NCI-H1092 treated with DMSO at 0.1 percent for 48 hours (cell line): ENCODE results near the gene RIN3.
A peak's percentile ranks its signal among the peaks of the same experiment; 100 is the strongest.
"Not testable (repeated sequence)": the region's sequence is repeated elsewhere in the genome, so short reads cannot be mapped to it uniquely, and the experiment has no call there.

Source experiments
- DNase-seq: peaks from one replicate; lab custom pipeline; 2025; lab: John Stamatoyannopoulos, UW

RIN3 gene

DNA sequence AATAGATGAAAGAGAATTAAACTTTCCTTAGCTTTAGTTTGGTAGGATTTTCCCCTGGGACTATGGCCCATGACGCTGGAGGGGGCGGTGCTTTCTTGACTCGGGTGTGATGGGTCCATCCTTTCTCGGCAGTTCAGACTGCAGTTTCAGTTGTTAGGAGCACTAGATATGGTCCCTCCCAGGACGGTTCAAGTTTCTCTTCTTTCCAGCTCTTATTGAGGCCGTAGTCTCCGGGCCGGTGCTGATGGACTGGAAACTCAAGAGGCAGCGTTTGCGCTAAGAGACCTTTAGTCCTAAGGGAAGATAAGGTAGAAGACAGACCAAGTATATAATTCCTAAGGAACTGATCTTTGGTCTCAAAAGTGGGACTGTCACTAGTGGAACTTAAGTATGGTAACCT lies 111.2 kb downstream of the RIN3 start:
- no peak for DNase-seq

DNA sequence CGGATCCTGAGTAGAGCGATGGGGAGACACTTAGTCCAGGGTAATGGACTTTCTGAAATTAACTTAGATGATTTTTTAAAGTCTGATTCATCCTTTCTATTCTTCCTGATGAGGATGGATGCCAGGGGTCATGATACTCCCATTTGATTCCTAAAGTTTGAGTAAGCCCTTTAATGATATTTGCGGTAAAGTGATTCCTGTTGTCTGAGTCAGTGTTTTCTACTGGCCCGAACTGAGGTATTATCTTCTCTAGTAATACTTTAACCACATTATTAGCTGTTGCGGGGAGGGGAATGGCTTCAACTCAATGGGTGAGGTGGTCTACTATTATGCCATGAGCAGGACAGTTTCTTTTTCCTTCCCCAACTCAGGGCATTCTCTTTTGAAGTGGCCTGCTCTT lies 111.6 kb downstream of the RIN3 start:
- no peak for DNase-seq

DNA sequence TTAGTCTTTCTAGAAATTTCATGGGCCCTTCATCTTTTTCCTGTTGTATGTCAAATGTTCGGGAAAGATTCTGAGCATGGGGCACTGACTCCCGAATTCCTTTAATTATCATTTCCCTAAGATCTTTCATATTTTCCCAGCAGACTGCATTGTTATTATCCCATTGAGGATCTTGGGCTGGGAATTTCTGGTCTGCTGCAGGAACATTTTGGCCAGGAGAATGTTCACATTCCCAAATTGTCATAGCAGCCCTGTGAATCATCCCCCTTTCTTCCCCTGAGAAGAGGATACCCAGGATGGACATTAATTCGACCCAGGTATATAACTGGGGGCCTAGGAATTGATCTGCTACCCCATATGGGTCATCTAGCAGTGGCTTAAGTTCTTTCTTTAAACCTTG lies 112.5 kb downstream of the RIN3 start:
- DNase-seq: no peak

GRCh38 chr14:92627707-92628215 lies 114.2 kb downstream of the RIN3 start:
- DNase-seq: no peak

- DNase-seq: no peak
These were observed 115.1 kb downstream of the RIN3 start for GRCh38 chr14:92628636-92629035.

GRCh38 chr14:92630367-92630766 lies 116.8 kb downstream of the RIN3 start:
- DNase-seq: no peak

DNA sequence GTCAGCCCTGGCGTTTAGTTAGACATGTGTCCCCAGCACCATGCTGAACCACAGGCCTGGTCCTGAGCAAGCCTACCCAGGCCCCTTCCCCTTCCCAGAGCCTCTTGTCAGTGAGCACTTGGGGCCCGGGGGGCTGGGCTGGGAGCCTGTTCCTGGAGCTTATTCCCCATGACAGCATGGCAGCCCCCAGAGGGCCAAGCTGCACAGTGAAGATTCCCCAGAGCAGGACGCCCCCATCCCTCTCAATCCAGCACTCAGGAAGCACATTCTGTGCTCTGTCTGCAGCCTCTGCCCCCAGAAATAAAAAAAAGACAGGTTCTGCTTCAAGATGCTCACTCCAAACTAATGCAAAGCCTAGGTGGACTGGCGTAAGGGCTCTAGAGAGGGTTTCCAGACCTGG lies 117.5 kb downstream of the RIN3 start:
- no peak for DNase-seq

DNA sequence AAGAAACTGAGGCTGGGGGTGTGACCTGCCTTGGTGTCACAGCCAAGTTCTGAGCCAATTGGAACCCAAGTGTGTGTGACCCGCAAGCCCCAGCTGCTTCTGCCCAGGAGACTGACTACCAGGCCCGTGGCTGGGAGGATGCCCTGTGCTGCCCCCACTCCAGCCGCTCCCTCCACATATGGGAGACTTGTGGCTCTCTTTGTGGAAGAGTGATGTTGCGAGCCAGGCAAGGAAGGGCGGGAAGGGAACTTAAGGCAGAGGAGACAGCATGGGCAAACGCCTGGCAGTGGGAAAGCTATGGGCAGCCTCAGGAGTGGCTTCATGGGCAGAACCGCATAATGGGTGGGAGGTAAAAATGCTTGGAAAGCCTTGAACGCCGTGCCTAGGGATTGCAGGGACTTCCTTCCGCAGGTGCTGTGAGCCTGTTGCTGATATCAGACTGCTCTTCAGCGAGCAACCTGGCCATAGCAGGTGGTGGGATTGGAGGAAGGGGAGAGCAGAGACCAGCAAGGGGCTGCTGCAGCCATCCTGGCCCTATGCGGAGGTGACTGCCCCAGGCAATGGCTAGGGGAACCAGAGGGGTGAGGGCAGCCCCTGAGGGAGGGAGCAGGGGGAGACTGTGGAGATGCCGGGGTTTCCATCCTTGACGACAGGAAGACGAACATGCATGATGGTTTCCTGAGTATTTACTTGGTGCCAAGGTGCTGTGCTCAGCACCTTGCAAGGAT lies 119.1 kb downstream of the RIN3 start:
- DNase-seq: no peak

- DNase-seq: no peak
These were observed 119.7 kb downstream of the RIN3 start for GRCh38 chr14:92633274-92633616.

DNA sequence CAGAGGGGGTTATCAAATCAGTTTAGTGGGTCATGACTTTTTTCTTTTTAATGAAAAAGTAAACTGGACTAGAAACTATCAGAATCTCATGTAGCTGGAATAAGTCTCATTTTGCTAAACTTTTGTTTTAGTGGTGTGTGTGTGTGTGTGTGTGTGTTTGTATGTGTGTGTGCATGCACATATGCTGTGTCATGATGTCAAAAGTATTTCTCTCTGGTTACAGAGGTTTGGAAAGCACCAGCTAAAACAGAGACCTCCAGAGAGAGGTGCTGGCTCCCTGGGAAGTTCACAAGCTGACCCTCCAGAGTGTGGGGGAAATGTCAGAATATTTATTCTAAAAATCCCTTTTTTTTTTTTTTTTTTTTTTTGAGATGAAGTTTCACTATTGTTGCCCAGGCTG lies 120.1 kb downstream of the RIN3 start:
- no peak for DNase-seq

DNA sequence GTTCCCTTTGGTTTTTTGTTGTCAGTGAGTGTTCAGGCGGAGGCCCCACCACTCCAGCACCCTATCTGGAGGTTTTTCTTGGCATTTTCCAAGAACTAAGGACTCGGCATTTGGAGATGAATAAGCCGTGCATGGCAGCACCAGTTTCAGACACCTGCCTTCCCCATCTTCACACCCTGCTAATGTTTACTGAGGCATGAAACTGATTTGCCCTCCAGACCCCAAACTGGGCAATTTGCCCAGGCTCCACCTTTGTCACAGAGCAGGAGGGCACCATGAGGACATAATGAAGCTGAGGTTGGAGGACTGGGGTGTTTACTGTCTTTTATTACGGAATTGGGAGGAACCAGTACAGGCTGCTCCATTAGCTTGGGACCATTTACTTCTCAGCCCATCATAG lies 121.5 kb downstream of the RIN3 start:
- peak; percentile 91 for DNase-seq

DNA sequence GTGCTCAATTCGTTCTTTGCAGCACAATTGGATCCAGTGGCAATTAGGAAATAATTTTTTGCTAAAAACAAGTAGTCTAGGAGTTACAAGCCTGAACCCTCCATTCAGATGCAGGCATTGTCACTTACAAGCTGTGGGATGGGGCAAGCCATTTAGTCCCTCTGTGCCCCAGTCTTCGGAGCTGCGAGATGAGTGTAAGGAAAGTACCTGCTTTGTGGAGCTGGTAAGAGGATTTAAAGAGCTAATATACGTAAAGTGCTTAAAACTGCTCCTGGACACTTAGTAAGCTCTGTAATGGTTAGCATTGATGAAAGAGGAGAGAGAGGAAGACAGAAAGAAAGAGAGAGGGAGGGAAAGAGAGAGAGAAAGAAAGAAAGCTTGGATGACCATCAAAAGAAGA lies 122.3 kb downstream of the RIN3 start:
- DNase-seq: no peak

DNA sequence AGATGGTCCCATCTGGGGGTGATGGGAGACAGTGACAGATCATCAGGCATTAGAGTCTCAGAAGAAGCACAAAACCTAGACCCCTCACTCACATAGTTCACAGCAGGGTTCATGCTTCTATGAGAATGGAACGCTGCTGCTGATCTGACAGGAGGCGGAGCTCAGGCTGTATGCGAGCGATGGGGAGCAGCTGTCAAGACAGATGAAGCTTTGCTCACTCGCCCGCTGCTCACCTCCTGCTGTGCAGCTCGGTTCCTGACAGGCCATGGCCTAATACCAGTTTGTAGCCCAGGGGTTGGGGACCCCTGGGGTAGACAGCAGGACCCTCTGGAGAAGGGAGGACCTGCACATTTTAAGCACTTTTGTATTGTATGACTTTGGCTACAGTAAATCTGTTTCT lies 123.6 kb downstream of the RIN3 start:
- no peak for DNase-seq

- no peak for DNase-seq
These were observed 124.3 kb downstream of the RIN3 start for GRCh38 chr14:92637864-92638263.

DNA sequence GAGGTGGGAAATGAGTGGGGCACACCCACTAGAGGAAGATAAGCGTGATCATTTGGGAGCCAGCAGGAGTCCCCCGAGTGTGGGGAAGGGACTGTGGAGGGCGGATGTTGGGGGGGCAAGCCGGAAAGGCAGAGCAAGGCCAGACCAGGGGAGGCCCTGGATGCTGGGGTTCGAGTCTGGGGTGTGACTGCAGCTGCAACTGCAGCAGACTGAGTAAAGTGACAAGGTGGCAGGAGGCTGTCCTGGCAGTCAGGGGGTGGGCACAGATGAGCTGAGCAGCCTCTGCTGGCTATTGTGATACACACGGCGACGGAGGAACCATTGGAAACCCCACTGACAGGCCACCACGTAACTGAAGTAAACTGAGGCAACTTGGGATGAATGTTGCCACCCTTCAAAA lies 124.7 kb downstream of the RIN3 start:
- DNase-seq: no peak

GRCh38 chr14:92638904-92639303 lies 125.3 kb downstream of the RIN3 start:
- peak; percentile 40 for DNase-seq

- DNase-seq: not testable (repeated sequence)
These were observed 126.0 kb downstream of the RIN3 start for GRCh38 chr14:92639472-92640117.

GRCh38 chr14:92641306-92641705 lies 127.7 kb downstream of the RIN3 start:
- no peak for DNase-seq

- no peak for DNase-seq
These were observed 130.8 kb downstream of the RIN3 start for GRCh38 chr14:92644171-92644969.

DNA sequence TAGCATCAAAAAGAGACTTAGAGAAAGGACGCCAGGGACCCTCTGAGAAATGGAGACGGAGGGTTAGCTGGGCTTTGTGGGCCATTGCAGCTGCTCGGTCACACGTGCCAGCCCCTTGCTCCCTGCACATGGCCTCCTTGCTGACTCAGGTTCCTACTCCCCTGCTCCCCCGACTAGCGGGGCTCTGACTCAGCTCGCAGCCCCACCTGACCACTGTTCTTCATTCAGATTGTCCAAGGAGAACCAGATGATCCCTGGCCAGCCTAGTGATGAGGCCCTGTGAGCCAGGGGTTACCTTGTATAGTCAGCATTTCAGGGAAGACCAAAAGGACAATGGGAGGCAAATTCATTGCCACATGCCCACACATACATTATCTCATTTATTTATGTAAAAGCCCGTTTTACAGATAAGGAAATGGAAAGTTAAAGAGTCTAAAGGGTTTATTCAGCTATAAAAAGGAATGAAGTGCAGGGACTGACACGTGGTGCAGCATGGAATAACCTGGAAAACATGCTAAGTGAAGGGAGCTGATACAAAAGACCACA lies 131.5 kb downstream of the RIN3 start:
- no peak for DNase-seq

GRCh38 chr14:92645841-92646478 lies 132.4 kb downstream of the RIN3 start:
- no peak for DNase-seq
